ENCODE measurements around the gene ACRBP.

ACRBP gene

GRCh38 chr12:6647083-6647604 is at the start of gene ACRBP:
Gene ACRBP (minus strand): TSS chr12:6647432. CDS start chr12:6647366, 66 bp downstream.
- in situ Hi-C loops (cut with HindIII; ENCODE audit: low sequenced_read_pairs): no loop called here

DNA sequence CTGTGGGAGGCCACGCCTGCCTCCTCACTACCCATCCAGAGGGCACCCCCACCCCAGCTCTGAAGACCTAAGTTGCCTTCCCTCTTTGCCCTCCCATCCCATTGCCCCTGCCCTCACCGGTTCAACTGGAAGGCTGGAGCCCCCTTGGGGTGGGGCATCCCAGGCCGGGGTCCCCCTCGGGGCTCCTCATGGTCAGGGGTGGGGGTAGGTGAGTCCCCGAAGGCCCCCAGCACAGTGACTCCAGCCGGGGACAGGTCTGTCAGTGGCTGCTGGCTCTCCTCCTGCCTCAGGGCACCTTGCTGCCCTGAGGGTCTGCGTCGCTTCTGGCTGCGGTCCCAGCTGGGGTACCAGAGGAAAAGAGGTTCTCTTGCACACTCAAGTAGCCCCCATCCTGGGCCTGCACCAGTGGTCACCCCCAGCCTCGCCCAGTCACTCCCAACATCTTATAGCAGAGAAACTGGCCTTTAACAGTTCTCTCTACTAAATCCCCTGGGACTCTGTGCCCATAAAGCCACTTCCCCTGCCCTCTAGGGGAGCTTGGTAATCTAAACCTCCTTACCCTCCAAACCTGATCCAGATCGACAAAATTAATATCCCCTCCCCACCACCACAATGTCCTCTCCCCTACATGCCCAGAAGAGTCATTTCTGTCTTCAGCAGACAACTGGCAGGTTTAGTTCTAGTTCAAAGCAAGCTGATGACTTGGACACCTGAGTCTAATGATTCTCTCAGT is 48.2 kb upstream of the ACRBP start:
- in situ Hi-C loops (cut with HindIII; ENCODE audit: low sequenced_read_pairs): no loop called here

GRCh38 chr12:6694701-6695100 is 47.5 kb upstream of the ACRBP start:
- in situ Hi-C loops (cut with HindIII; ENCODE audit: low sequenced_read_pairs): no loop called here

GRCh38 chr12:6693832-6694355 is 46.7 kb upstream of the ACRBP start:
- in situ Hi-C loops (cut with HindIII; ENCODE audit: low sequenced_read_pairs): no loop called here

DNA sequence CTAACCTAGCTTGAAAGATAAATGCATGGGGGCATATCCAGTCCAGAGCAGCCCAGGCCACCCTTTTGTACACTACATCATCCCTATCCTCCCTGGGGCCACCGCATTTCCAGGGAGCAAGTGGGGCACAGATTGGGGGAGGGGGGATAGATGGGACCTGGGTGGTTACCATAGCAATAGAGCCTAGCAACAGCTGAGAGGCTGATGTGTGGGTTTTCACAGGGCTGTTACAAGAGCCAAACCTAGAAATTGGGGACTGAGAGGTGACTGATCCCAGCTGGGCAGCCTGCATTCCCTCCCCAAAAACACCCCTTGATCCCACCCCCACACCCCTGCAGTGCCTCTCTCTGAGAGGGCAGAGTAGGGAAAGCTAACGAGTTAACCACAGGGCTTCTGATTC is 45.7 kb upstream of the ACRBP start:
- in situ Hi-C loops (cut with HindIII; ENCODE audit: low sequenced_read_pairs): no loop called here

- in situ Hi-C loops (cut with HindIII; ENCODE audit: low sequenced_read_pairs): no loop called here
Observed at GRCh38 chr12:6691473-6691872, 44.2 kb upstream of the ACRBP start.

- in situ Hi-C loops (cut with HindIII; ENCODE audit: low sequenced_read_pairs): no loop called here
Observed at GRCh38 chr12:6688999-6689882, 42.0 kb upstream of the ACRBP start, which contains the start of gene ZNF384. Gene ZNF384 (minus strand): TSS chr12:6689375. CDS start chr12:6679520, 9,855 bp downstream.

DNA sequence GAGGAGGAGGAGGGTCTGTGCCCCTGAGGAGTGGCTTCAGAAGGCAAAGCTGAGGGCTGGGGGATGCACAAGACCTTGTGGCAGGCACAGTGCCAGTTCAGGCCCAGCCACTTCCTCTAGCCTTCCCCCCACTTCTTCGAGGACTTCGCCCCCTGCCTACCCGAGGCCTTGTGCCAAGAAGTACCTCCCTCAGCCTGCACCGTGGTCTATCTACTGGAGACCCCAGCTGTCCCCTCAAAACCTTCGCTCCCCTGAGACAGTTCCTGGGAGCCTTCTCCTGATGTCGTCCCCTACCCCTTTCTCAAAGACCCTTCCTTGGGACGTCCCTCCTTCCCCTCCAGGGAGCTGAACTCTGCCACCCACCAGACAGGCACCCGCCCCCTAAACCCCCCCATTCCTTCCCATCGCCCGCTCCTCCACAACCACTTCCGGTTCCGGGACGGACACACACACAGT is 41.3 kb upstream of the ACRBP start:
- in situ Hi-C loops (cut with HindIII; ENCODE audit: low sequenced_read_pairs): no loop called here

- in situ Hi-C loops (cut with HindIII; ENCODE audit: low sequenced_read_pairs): no loop called here
Observed at GRCh38 chr12:6685814-6686213, 38.6 kb upstream of the ACRBP start.

DNA sequence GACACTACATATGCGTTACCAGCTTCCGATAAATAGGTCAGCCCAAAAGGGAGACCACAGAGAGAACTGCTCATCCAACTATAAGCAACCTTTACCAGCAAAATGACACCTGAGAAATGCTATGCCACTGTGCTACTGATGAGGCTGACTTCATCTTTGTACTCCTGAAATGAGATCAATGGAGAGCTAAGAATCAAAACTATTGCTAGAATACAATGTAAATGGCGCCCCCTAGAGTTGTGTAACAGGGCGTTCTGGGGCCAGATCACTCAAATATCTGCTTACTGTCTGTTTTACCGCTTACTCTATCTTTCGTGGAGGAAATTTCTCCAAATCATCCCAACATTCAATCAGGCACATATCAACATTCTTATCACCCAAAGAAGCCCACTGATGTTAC is 37.4 kb upstream of the ACRBP start:
- in situ Hi-C loops (cut with HindIII; ENCODE audit: low sequenced_read_pairs): no loop called here

DNA sequence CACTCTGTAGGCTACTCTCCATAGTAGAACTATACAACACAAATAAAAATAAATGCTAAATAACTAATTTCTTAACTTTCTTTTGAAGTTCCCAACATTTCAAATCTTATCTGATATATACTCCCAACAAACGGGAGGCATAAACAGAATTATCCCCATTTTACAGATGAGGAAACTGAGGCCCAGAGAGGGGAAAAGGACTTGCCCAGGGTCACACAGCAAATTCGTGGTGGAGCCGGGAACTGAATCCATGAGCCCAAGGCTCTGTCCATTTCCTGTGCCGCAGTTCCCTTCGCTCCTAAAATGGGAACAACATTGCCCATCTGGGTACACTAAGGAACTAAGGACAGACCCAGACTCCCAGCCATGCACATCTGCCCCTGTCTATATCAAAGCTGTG is 29.7 kb upstream of the ACRBP start:
- in situ Hi-C loops (cut with HindIII; ENCODE audit: low sequenced_read_pairs): no loop called here

DNA sequence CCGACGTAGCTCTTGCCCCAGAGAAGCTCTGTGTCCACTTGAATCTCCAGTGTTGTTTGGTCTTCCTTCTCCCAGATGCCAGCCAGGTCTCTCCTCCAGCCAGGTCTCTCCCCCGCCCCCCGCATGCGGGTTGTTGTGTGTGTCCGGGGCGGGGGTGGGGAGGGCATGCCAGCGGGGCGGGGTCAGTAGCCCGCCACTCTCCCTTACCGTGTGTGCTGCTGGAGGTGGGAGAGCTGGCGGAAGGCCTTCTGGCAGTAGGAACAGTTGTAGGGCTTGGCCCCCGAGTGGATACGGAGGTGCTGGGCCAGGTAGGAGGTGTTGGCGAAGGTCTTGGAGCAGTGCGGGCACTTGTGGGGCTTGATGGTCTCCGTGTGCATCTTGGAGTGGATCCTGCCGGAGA is 24.9 kb upstream of the ACRBP start:
- in situ Hi-C loops (cut with HindIII; ENCODE audit: low sequenced_read_pairs): no loop called here

- in situ Hi-C loops (cut with HindIII; ENCODE audit: low sequenced_read_pairs): no loop called here
Observed at GRCh38 chr12:6667559-6668210, 20.5 kb upstream of the ACRBP start.

- in situ Hi-C loops (cut with HindIII; ENCODE audit: low sequenced_read_pairs): no loop called here
Observed at GRCh38 chr12:6666211-6666610, 19.0 kb upstream of the ACRBP start.

GRCh38 chr12:6664902-6665301 is 17.7 kb upstream of the ACRBP start:
- in situ Hi-C loops (cut with HindIII; ENCODE audit: low sequenced_read_pairs): no loop called here

- in situ Hi-C loops (cut with HindIII; ENCODE audit: low sequenced_read_pairs): no loop called here
Observed at GRCh38 chr12:6662906-6663742, 15.9 kb upstream of the ACRBP start, which contains the start of gene ING4. Gene ING4 (minus strand): TSS chr12:6663119. CDS start chr12:6663101, 18 bp downstream.

DNA sequence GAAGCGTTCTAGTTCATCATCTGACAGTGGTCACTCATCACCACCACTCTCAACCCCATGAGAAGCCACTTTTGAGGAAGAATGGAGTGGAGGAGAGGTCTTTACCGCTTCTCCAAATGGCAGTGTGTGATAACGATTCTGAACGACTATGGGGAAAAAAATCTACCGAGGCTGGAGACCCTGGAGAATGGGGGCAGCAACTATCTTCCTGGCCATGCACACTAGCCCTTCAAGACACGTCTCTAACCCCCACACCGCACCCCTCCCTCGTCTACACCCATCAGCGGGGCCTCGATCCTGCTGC is 15.3 kb upstream of the ACRBP start:
- in situ Hi-C loops (cut with HindIII; ENCODE audit: low sequenced_read_pairs): no loop called here

DNA sequence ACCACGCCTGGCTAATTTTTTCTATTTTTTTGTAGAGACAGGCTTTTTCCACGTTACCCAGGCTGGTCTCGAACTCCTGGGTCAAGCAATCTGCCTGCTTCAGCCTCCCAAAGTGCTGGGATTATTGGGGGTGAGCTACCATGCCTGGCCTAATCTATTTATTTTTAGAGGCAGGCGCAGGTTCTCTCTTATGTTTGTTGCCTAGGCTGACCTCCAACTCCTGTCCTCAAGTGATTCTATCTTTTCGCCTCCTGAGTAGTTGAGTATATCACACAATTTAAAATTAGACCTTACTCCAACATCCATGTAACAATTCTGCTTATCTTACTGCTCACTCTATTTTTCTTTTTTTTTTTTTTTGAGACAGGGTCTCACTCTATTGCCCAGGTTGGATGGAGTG is 6.8 kb upstream of the ACRBP start:
- in situ Hi-C loops (cut with HindIII; ENCODE audit: low sequenced_read_pairs): no loop called here

- in situ Hi-C loops (cut with HindIII; ENCODE audit: low sequenced_read_pairs): no loop called here
Observed at GRCh38 chr12:6653342-6653741, 6.1 kb upstream of the ACRBP start.

DNA sequence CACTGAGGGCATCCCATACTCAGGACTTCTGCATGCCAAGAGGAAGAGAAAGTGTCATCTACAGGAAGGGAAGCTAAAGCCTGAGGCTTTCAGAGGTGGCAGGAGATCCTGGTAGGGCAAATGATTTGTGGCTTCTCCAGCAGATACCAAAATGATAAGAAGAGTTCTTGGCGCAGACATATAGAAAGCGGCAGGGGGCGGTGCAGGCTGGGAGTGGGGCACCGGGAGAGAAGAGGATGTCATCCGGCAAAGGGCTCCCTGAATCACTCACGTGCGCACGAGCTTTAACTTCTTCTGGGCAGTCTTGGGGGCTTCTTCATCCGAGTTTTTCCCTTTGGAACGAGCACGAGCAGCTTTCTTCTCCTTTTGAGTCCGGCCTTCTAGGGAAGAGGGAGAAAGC is 5.2 kb upstream of the ACRBP start:
- in situ Hi-C loops (cut with HindIII; ENCODE audit: low sequenced_read_pairs): no loop called here

All from DLD1 (cell line).